Stimulated activated CD4-positive, alpha-beta T cell treated with anti-CD3 and anti-CD28 coated beads, Interleukin-2, amount 100 ng/mL, for 4 hours (primary cell): ENCODE measurements around the gene DNAJC3.

ENCODE experiments used
- DNase-seq: peaks from one replicate; pipeline ENCODE4 v3.0.0-alpha.2; 2020; ENCODE audit warnings: low read depth

The DNAJC3 gene

DNA sequence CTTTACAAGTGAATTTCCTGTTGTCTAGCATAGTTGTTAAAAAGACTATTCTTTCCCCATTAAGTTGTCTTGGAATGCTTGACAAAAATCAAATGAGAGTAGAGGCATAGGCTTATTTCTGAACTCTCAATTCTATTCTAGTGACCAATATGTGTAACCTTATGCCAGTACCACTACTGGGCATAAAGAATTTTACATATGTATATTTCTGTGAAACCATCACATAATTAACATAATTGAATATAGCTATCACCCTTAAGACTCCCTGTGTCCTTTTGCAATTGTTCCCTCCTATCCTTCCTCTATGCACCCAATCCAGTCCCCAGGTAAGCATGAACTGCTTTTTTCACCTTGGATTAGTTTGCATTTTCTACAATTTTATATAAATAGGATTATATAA lies 165.0 kb downstream of the DNAJC3 start:
- no peak for DNase-seq

DNA sequence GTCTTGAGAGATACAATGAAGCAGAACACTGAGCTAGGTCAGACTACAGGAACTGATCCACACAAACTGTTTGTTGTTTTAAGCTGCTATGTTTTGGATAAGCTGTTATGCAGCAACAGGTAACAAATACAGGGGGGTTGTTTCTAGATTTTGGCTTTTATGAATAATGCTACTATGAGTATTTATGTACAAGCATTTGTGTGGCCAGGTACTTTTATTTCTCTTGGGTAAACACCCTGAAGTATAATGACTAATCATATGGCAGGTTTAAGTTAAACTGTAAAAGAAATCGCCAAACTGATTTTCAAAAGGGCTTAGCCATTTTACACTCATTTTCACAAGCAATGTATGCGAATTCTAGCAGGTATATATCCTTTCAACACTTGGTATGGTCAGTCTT lies 166.0 kb downstream of the DNAJC3 start:
- DNase-seq: no peak
